Left renal pelvis (tissue), 4 donors: Measurements from ENCODE around the gene DDX1. TPM values are rescaled to one million over a fixed set of nuclear protein-coding genes. Genes with fewer than 3 reads are reported as not detected.
"Not testable (repeated sequence)": the region's sequence is repeated elsewhere in the genome, so short reads cannot be mapped to it uniquely, and the experiment has no call there.

Experiments
- DNase-seq, 4 donors: peaks; one replicate each; pipeline ENCODE4 v3.0.0-alpha.2; 2013; ENCODE audit warnings: low read depth in 4 of 4, low spot score in 3 of 4
- polyA plus RNA-seq, 4 donors: library from polyadenylated mRNA; unstranded; fragments of 120-200 nt; gene quantifications; one replicate each; pipeline ENCODE4 v1.2.1, GENCODE V29; 2013; ENCODE audit not compliant: insufficient read length in 4 of 4

DDX1 gene
- polyA plus RNA-seq, 4 donors: 128 to 199 (median 177) TPM

DNA sequence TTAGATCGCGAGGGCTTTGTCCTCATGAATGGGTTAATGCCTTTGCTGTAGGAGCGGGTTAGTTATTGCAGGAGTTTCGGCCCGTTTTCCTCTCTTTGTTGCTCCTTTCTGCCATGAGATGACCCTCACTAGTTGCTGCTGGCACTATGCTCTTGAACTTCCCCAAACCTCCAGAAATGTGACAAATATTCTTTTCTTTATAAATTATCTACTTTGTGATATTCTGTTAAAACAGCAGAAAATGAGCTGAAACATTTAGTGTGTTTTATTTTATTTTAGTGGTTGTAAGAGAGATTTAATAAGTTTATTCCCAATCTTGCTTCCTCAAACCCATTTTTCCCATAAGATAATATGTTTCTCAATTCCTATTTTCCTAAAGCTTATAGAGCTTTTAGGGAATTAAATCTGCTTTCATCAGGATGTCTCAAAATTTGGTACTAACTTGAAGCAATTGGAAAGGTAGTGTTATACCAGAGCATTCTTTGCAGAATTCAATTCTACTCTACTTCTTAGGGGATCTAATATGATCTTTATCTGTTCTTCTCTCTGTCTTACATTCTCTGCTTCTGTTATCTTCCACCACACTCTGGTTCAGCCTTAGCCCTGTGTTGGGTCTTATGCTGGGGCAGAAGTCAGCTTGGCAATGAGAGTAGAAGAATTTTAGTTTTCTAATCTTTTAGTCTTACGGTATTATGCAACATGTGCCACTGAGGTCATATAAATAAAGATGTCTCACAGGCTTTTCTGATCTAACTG is 23.1 kb downstream of the DDX1 start:
- DNase-seq: no peak

DNA sequence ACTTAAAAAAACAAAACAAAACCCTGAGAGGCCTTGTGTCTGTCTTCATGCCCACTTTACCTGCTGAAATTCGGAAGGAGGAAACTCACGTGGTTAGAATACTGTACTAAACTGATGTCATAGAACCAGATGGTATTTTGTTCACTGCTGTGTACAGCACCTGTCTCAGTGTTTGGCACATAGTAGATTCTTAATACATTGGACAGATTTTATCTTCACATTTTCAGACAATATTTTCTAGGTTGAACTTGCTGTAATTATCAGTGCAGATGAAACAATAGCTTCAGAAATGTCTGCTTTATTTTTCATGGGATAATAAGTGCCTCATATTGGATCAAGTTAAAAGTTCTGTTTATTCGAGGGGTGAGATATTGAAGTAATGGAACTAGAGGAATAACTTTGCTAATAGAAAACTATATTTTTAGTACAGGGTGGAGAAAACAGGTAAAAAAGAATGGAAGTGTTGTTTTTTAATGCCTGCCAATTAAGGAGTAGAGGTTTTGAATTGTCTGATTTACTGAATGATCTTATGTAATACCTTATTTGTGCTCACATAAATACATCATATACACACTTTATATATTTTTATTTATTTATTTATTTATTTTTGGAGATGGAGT is 23.7 kb downstream of the DDX1 start:
- no peak for DNase-seq

DNA sequence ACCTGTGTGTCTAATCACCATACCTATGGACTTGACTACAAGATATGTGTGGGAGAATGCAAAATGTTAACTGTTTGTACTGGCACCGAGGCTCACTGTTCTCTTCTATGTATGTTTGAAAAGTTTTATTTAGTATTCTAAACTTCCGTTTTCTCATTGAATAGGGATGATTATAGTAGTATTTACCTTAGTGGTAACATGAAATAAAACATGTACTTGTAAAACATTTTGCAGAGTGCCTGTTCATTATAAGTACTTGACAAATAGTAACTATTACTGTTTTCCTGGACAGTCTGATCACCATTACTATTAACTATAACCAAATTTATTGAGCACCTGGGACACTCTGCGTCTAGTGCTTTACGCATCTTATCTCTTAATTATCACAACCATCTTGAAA is 24.8 kb downstream of the DDX1 start:
- DNase-seq: no peak

DNA sequence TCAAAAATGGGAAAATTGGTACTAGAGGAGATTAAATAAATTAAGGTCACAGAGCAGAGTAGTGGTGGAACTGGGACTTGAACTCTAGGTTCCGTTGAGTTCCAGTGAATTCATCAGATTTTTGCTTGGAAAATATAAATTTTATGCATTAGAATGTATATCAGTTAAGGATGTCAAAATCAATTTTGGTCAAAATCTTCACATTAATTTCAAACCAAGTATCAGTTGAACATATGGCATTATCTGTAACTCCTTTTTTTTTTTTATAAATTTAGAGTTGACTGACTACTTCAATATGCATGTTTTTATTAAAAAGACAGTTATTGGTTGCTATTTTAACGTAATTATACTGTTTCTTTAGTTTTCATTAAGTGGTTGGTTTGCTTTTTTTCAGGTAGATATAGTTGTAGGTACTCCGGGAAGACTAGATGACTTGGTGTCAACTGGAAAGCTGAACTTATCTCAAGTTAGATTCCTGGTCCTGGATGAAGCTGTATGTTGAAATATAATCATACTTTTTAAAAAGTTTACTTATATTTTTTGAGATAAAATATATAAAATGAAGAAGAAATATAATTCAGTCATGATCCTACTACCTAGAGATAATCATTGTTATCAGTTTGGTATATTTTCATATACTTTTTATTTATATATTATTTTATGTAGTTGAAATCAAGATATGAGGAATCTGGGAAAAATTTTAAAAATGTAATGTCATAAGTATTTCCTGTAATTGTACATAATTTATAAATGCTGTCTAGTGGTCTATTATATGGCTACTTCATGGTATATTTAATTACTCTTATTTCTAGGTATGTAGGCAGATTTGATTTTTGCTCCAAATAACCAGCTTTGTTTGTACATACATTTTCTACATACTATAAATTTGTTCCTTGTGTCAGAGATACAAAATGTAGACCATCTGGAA is 25.4 kb downstream of the DDX1 start:
- no peak for DNase-seq

DNA sequence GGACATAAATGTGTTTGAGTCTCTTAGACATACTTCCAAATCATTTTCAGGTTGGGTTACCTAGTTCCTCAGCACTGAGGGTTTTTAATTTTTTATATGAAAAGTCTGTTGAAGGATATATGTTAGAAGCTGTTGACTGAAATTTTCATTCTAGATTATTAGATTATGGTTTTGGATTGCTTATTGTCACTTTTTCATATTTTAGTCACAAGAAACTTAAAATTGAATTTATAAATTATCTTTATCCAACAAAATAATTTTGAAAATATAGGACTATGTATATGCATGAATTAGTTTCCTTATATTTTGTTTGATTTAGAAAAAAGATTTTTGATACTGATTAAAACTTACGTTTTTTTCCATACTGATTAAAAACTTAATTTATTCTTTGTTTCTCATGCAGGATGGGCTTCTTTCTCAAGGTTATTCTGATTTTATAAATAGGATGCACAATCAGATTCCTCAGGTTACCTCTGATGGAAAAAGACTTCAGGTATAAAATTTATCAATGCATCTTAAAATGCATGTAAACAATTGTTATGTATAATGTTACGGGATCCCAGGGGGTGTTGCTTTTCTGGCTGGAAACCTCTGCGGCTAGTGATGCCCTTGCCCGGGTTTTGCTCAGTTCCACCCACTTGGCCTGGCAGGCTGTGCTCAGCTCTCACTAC is 26.2 kb downstream of the DDX1 start:
- no peak for DNase-seq

DNA sequence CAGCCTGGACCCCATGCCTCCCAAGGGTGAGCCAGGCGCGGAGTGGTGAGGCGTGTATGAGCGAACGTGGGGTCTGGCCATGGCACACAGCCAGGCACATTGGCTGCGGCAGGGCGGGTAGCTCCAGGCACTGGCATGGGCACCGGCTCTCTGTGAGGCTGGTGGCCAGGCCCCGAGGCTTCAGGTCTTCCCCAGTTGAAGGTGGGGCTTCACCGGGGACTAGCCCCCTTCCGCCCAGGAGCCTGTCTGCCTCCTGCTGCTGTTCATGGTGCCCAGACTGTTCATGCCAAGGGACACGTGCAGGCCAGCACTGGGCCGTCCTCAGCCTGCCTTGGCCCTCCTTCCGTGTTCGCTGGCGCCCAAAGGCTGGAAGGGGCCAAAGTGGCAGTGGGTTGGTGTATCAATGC is 26.8 kb downstream of the DDX1 start:
- DNase-seq: no peak

DNA sequence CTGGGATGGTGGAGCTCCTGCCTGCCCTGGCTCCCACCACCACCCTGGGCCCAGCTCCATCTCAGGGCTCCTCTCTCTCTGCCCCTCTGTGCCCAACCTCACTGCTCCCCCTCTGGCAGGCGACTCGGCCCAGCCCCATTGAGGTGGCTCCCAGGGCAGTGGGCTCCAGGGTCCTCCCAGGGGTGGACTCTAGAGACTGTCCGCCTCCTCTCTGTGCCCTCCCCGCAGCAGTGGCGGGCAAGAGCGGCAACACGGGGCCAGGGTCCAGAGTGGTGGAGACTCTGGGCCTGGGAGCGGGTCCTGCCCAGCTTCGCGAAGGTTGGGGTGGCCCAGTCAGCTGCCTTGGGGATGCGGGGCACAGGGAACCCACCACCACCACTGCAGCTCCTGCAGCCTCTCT is 27.4 kb downstream of the DDX1 start:
- no peak for DNase-seq

DNA sequence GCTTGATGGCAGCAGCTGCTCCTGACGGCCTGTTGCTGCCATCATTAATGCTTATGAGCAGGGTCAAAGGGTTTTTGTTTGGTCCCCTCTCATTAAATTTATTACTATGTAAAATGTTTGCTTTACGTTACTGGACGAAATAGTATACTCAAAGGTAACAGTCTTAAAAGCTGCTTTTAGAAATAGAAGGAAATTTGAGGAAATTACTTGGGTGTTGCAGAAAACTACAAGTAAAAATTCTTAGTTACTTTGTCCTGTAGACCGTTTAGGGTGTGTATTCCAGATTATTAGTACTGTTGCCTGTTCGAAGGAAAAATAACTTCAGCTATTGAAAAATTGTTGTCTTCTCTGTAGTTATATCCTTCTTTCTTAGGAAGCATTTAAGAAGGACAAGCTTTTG is 27.8 kb downstream of the DDX1 start:
- DNase-seq: no peak

DNA sequence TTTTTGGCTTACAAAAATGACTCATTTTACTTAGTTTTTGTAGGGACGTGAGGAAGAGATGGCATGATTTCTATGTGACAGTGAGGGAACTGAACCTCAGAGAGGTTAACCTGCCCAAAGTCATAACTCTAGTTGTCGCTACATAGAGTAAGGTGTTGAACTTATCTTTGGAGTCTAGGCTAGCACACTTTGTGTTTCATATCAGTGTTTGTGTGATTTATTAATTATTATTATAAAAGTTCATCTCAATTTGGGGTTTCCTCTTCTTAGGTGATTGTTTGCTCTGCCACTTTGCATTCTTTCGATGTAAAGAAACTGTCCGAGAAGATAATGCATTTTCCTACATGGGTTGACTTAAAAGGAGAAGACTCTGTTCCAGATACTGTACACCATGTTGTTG is 28.3 kb downstream of the DDX1 start:
- no peak for DNase-seq

DNA sequence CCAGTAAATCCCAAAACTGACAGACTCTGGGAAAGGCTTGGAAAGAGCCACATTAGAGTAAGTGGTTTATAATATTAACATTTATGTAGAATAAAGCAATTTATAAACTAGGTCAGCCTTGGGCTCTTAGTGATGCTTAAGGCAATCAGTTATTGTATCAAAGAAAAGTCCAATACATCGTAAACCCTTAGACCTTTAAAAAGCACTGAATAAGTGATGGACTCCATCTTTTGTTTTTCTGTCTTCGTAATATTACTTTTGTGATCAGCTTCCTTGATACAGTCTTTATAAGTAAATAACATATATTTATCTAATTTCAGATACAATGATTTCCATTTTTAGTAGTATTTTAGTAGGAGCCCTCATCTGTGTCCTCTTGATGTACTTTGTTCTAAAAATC is 28.7 kb downstream of the DDX1 start:
- DNase-seq: no peak

DNA sequence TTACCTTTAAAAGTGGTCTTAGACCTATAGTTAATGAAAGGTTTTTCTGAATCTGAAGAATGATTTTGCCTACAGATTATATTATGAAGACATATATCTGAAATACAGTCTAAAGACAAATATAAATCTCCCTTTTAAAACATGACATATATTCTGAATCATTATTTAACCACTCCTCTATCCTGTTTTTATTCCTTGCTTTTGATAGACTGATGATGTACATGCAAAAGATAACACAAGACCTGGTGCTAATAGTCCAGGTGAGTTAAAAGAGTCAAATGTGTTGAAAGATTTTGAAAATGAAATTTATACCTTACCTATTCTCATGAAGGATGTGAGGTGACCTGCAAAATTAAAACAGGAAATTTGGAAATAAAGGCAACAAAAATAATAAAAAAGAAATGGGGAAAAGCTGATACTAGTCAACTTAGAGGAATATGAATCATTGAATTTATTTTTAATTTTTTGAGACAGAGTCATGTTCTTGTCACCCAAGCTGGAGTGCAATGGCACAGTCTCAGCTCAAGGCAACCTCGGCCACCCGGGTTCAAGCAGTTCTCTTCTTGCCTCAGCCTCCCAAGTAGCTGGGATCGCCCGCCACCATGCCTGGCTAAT is 29.3 kb downstream of the DDX1 start:
- no peak for DNase-seq

DNA sequence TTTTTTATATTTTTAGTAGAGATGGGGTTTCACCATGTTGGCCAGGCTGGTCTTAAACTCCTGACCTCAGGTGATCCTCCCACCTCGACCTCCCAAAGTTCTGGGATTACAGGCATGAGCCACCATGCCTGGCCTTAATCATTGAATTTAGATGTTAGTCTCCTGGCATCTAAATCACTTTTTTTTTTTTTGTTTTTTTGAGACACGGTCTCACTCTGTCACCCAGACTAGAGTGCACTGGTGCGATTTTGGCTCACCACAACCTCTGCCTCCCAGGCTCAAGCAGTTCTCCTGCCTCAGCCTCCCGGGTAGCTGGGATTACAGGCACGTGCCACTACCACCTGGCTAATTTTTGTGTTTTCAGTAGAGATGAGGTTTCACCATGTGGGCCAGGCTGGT is 29.8 kb downstream of the DDX1 start:
- not testable (repeated sequence) for DNase-seq

DNA sequence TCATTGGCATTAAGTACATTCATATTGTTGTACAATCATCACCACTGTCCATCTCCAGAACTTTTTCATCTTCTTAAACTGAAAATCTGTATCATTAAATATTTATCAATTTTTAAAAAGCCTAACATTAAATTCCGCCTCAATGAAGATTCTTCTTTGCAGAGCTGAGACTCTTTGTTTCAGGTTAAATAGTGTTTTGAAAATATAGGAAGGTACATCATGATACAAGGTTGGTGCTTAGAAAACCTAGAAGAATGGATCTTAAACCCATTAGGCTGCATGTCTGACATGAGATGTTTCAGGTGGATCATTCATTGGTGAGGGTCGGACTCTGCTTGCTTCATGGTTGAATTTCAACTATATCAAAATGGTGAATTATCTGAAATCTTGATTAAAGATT is 30.5 kb downstream of the DDX1 start:
- no peak for DNase-seq

DNA sequence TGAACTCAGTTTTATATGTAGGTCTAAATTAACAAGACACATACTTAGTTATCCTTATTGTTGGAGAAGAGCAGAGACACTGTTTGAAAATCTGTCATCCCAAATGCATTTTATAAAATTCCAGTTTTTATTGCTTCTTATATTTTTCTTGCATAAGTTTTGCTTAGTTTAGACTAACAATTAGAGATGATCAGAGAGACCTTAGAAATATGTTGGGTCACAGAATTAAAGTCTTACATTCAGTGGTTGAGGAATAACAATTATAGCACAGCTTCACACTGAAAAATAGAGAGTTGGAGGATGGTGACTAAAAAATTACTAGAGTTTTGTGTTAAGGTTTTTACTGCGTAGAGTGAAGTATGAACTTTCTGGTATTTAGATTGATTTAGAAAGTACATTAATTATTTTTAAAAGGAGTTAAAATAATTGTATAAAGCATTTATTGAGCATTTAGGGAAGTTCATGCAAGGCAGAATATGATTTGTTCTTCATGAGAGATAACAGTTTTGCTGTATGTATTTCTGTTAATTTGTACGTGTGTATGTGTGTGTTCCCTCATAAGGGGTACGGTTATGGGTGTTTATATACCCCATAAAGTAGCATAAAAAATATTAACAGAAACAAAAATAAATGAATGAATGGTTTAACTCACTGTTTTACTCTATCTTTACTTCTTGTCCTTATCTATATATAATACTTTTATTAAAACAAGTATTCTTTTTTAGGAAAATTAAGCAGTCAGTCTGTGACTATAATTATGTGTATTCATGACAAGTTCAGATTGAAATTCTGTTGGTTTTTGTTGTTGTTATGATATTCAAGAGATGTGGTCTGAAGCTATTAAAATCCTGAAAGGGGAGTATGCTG is 31.2 kb downstream of the DDX1 start:
- no peak for DNase-seq

DNA sequence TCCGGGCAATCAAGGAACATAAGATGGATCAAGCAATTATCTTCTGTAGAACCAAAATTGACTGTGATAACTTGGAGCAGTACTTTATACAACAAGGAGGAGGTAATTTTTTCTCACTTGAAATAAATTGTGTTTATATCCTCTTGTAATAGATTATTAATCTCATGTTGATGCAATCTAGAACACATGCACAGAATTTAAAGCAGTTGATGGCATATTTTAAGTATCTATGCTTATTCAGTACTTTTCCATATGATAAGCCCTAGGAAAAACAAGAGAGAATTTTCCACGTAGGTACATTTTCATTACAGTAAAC is 31.8 kb downstream of the DDX1 start:
- DNase-seq: no peak

DNA sequence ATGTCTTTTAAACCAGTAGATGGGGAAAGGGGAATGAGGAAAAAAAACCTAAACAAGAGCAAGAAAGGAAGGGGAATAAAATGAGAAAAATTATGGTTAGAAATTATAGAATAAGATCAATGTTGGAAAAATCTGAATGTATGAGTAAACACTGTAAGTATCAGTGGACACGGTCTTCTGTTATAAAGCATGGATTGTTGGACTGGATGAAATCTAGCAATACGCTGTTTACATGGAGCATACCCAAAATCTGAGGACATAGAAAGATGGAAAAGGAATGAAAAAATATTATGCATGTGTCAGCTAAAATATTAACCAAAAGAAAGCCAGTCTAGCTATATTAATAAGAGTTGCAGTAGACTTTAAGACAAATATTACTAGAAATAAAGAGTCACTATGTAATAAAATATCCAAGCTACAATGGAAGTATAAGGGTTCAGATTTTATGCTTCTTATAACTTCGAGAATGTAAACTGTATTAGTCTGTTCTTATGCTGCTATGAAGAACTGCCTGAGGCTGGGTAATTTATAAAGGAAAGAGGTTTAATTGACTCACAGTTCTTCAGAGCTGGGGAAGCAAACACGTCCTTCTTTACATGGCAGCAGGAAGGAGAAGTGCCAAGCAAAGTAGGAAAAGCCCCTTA is 32.4 kb downstream of the DDX1 start:
- DNase-seq: no peak

DNA sequence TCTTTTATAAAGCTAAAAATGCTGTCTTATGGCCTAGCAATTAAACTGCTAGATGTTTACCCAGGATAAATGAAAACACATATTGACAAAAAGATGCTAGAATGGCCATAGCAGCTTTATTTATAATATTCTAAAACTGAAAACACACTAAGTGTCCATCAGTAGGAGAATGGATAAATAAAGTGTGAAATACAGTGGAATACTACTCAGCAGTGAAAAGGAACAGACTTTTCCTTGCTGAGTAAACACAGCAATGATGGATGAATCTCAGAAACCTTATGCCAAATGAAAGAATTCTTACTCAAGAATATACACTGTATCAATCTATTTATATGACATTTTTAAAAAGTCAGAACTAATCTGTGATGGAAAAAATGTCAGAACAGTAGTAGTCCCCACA is 33.2 kb downstream of the DDX1 start:
- no peak for DNase-seq

DNA sequence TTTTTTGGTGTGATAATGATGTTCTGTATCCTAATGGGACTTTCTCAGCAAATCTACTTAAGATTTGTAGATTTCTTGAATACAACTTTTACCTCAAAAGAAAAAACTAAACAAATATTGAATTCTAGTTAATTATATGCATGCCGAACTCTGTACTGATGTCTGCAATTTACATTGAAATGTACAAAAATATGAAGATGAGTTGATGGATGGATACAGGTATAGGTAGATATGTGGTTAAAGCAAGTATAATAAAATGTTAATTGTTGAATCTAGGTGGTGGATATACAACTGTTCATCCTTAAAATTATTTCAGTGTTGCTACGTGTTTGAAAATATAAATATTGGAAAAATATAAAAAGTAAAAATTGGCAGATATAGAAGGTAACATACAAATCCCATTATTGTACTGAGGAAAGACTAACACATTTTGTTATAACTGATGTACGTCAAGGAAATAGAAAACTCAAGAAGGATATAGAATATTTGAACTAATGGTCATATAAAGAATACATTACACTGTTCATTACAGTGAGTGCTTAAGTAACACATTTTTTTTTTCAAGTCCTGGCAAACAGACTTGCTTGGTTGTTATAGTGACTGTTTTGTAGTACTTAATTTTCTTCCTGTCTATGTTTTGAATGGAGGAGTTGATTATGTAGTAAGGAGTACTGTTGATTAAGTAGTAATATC is 33.8 kb downstream of the DDX1 start:
- DNase-seq: no peak

DNA sequence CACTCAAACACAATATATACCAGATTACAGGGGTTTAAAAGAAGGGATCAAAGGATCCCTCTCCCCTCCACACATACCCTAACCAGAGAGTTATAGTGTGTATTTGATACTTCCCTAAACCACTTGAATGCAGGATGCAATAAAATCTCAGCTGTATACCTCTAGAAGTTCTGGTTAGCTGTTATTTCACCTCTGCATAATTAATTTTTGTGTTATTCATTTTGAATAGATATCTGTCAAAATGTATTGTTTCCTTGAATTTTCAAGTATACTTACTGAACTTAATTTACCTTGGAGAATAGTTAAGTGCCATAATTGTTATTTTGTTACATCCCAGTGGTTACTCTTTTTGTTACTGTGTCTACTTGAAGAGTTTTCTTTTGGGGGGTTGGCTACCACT is 34.5 kb downstream of the DDX1 start:
- no peak for DNase-seq
